GM18858 (cell line): ENCODE data around the gene TRIM6.
"Not testable (repeated sequence)": the region's sequence is repeated elsewhere in the genome, so short reads cannot be mapped to it uniquely, and the experiment has no call there.

Experiments used
- ATAC-seq: cut with Tn5 transposase; IDR thresholded peaks from one replicate; pipeline ENCODE4 v1.9.1; 2021; ENCODE audit not compliant: unreplicated experiment

TRIM6 gene

DNA sequence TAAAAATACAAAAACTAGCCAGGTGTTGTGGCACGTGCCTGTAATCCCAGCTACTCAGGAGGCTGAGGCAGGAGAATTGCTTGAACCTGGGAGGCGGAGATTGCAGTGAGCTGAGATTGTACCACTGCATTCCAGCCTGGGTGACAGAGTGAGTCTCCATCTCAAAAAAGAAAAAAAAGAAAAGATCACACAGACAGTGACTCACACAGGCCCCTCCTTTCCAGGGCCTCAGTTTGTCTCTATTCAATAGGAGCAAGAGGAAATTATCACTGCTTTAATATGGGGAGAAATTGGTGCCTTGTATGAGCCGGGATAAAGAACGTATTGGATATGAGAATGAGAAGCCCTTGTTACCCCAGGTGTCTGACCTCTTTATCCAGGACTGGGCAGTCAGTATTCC lies 6.4 kb downstream of the TRIM6 start:
- not testable (repeated sequence) for ATAC-seq

DNA sequence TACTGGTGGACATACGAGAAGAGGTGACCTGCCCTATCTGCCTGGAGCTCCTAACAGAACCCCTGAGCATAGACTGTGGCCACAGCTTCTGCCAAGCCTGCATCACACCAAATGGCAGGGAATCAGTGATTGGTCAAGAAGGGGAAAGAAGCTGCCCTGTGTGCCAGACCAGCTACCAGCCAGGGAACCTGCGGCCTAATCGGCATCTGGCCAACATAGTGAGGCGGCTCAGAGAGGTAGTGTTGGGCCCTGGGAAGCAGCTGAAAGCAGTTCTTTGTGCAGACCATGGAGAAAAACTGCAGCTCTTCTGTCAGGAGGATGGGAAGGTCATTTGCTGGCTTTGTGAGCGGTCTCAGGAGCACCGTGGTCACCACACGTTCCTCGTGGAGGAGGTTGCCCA lies 6.9 kb downstream of the TRIM6 start:
- no peak for ATAC-seq

GRCh38 chr11:5604896-5605295 lies 8.5 kb downstream of the TRIM6 start:
- ATAC-seq: no peak

- no peak for ATAC-seq
Measured at GRCh38 chr11:5605849-5606248, 9.4 kb downstream of the TRIM6 start.

DNA sequence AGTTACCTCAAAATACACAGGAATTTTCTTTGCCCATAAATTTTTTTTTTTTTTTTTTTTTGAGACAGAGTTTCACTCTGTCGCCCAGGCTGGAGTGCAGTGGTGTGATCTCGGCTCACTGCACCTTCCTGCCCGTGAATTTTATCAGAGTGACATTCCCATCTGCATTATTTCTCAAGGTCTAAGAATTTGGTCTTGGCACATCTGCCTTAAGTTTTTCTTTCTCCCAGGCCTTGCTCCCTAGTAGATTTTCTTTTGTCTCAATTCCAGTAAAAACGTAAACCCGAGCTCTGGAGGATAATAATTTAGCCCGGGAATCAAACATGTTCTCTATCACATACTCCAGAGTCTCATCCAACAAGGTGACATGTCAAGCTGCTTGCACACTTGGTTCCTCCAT lies 12.4 kb downstream of the TRIM6 start:
- ATAC-seq: no peak

GRCh38 chr11:5610446-5610845 lies 14.0 kb downstream of the TRIM6 start:
- no peak for ATAC-seq

GRCh38 chr11:5611627-5612026 lies 15.2 kb downstream of the TRIM6 start:
- no peak for ATAC-seq

DNA sequence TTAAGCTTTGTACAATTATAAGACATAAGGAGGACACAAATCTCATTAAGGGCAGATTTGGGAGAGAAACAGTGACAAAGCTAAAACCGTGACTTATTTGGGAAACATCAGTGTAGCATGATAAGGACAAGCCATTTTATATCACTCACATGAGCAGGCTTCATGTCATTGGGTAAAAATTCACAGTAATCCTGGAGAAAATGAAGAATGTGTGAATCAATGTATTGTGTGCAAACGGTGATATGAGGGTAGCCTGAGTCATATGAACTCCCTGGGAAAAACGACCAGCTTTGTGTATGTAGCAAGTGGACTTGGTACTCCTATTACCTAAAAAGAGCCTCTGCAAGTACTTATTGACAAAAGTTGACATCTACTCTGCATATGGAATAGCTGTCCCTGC lies 22.4 kb downstream of the TRIM6 start:
- no peak for ATAC-seq

GRCh38 chr11:5620651-5621521 lies 24.4 kb downstream of the TRIM6 start:
- no peak for ATAC-seq

DNA sequence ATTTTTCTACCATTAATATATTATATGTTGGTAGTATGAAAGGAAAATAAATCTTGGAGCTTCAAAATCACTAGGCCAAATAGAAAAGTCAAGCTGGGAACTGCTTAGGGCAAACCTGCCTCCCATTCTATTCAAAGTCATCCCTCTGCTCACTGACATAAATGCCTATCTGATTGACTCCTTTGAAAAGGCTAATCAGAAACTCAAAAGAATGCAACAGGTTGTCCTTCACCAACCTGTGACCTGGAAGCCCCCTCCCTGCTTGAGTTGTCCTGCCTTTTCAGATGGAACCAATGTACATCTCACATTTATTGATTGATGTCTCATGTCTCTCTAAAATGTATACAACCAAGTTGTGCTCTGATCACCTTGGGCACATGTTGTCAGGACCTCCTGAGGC lies 25.1 kb downstream of the TRIM6 start:
- ATAC-seq: no peak

DNA sequence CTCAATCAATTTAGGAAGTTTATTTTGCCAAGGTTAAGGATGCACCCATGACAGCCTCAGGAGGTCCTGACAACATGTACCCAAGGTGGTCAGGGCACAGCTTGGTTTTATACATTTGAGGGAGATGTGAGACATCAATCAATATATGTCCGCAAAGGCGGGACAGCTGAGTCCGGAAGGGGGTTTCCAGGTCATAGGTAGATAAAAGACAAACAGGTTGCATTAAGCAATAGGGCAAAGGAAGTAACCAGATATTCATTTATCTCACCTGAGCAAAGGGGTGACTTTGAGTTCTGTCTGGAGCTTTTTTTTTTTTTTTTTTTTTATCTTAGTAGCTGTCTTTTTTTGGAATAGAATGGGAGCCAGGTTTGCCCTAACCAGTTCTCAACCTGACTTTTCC lies 26.4 kb downstream of the TRIM6 start:
- no peak for ATAC-seq

DNA sequence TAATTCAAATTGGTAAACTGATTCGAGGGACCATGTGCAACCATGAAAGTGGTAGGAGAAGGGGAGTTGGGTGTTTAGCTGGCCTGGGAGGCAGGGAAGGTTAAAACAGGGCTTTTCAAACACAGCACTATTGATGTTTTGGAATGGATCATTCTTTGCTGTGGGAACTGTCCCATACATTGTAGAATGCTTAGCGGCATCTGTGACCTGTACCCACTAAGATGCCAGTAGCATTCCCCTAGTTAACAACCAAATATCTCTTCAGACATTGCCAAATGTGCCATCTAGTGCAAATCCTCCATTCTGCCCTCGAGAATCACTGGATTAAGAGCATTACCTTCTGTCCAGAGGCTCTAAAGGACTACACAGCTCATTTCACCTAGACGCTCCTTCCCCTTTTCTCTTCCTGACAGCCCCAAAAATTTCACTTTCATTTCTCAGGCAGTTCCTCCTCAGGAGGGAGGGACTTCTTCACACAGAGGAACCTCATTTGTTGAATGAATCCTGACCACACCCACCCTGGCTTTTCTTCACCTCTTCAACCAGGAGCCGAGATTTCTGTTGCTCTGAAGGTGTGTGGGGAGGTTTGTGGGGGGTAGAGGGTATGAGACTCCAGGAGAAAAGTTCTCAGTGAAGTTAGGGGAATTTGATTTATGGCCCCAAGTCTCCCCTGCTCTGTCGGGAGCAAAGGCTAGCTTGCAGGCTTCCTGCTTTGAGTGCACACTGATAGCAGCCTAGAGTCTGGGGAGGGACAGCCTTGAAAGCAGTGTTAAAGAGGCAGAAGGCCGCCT lies 28.2 kb downstream of the TRIM6 start, which contains the start of gene TRIM34:
TSS of gene TRIM34 (plus strand) at position 513 of the 791 bp plus-strand sequence. CDS start 7,331 bp downstream, outside the sequence.
- peak; percentile 97 for ATAC-seq

DNA sequence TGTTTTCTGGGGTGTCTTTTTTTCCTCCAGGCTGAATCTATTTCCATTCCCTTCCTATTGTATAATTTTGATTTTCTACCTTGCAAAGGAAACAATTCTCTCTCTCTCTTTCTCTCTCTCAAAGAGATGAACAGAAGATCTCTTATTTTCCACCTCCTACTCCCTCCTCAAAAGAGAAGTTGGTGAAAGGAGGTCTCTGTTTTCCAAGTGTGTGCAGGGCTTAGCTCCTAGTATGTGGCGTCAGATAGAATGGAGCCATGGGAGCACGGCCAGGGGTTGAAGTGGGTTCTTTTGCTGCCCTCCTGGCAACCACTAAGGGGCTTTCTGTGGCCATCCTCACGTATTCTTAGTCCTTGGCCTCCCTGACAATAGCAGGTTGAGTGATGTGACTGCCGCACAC lies 28.8 kb downstream of the TRIM6 start:
- ATAC-seq: no peak

- ATAC-seq: no peak
Measured at GRCh38 chr11:5626196-5626595, 29.8 kb downstream of the TRIM6 start.

GRCh38 chr11:5631417-5631816 lies 35.0 kb downstream of the TRIM6 start:
- ATAC-seq: peak; percentile 5

DNA sequence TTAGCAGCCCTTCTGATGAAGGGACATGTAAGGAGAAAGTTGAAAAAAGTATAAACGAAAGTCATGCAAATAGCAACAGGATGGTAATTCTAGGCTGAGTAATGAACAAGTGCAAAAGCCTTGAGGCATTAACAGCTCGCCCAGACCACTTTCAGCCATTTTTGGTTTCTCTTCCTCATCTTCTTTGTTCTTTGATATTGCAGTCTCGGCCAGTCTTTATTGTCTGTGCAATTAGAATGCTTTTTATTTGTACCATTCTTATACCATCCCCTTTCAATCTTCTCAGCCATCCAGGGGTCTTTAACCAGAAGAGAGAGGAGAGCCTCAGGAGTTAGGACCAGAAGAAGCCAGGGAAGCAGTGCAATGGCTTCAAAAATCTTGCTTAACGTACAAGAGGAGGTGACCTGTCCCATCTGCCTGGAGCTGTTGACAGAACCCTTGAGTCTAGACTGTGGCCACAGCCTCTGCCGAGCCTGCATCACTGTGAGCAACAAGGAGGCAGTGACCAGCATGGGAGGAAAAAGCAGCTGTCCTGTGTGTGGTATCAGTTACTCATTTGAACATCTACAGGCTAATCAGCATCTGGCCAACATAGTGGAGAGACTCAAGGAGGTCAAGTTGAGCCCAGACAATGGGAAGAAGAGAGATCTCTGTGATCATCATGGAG lies 35.7 kb downstream of the TRIM6 start:
- peak; percentile 93 for ATAC-seq

- ATAC-seq: no peak
Measured at GRCh38 chr11:5639953-5640352, 43.5 kb downstream of the TRIM6 start.

DNA sequence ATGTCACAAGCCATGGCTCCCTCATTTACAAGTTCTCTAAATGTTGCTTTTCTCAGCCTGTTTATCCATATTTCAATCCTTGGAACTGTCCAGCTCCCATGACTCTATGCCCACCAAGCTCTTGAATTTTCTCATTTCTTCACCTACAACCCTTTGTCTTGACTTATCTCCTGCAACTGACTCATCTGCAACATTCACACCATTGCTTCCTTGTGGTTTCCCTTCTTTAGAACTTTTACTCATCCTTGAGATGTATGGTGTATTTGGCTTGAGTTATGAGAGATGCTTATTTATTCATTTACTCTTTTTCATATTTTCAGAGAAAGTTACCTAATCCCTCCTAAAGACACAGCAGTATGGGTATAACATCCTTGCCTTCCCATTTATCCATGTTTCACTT lies 47.1 kb downstream of the TRIM6 start:
- no peak for ATAC-seq

GRCh38 chr11:5646139-5646538 lies 49.7 kb downstream of the TRIM6 start:
- no peak for ATAC-seq

- ATAC-seq: no peak
Measured at GRCh38 chr11:5655474-5655873, 59.0 kb downstream of the TRIM6 start.

GRCh38 chr11:5656956-5657355 lies 60.5 kb downstream of the TRIM6 start:
- not testable (repeated sequence) for ATAC-seq

GRCh38 chr11:5658318-5658717 lies 61.9 kb downstream of the TRIM6 start:
- ATAC-seq: no peak
